GM12874 (cell line): Measurements from ENCODE around the gene HM13.

Experiments
- CTCF ChIP-seq: IDR thresholded peaks from 2 replicates; pipeline ENCODE4 v1.5.1; 2011; ENCODE audit warnings: low read depth, mild to moderate bottlenecking, control low read depth, low read length, moderate library complexity; ENCODE audit not compliant: insufficient read depth

The HM13 gene

GRCh38 chr20:31560746-31561598 is 46.7 kb downstream of the HM13 start:
- no peak for TF ChIP-seq CTCF

- TF ChIP-seq CTCF = no peak
Observed at GRCh38 chr20:31562241-31562640, 48.0 kb downstream of the HM13 start.

GRCh38 chr20:31564284-31564683 is 50.0 kb downstream of the HM13 start:
- no peak for TF ChIP-seq CTCF

GRCh38 chr20:31565699-31566318 is 51.6 kb downstream of the HM13 start:
- TF ChIP-seq CTCF = no peak

GRCh38 chr20:31566319-31566657 is 52.0 kb downstream of the HM13 start:
- no peak for TF ChIP-seq CTCF

- no peak for TF ChIP-seq CTCF
Observed at GRCh38 chr20:31566658-31567379, 52.6 kb downstream of the HM13 start.

- no peak for TF ChIP-seq CTCF
Observed at GRCh38 chr20:31567380-31567720, 53.1 kb downstream of the HM13 start.
